Stomach (tissue), 9 donors: ENCODE results near the gene KRT5. TPM values are rescaled to one million over a fixed set of nuclear protein-coding genes. Genes with fewer than 3 reads are reported as not detected.
A peak's percentile ranks its signal among the peaks of the same experiment; 100 is the strongest.

Experiments
- DNase-seq, 2 donors: peaks; one replicate each; pipeline versions ENCODE4 v3.0.0 to v3.0.0-alpha.2; 2013 to 2019
- H3K27ac ChIP-seq, 5 donors: fragments of 200-600 bp in 4 of 5; sonication (generic) in 4 of 5; one replicate each; pipeline ENCODE4 v1.5.1; 2013 to 2019; ENCODE audit warnings: mild to moderate bottlenecking in 1 of 5, moderate library complexity in 1 of 5
- H3K27me3 ChIP-seq, 3 donors: fragments of 200-600 bp; sonication (generic); one replicate each; pipeline ENCODE4 v1.5.1; 2017 to 2019; ENCODE audit warnings: mixed run types in 1 of 3
- H3K36me3 ChIP-seq, 4 donors: fragments of 200-600 bp; sonication (generic); 1 replicate in 3 of 4; 2 replicates in 1 of 4; pipeline ENCODE4 v1.5.1; 2016 to 2019
- H3K4me1 ChIP-seq, 4 donors: fragments of 200-600 bp; sonication (generic); one replicate each; pipeline ENCODE4 v1.5.1; 2016 to 2019
- H3K4me3 ChIP-seq, 4 donors: fragments of 200-600 bp; sonication (generic) in 3 of 4; one replicate each; pipeline ENCODE4 v1.5.1; 2016 to 2019; ENCODE audit warnings: mild to moderate bottlenecking in 1 of 4
- H3K9me3 ChIP-seq, 4 donors: fragments of 200-600 bp; sonication (generic); one replicate each; pipeline ENCODE4 v1.5.1; 2016 to 2019
- CTCF ChIP-seq, 7 experiments: fragments of 450-650 bp in 4 of 7; fragments of 200-600 bp in 3 of 7; sonication (generic) in 3 of 7; IDR thresholded peaks; one replicate each; pipeline ENCODE4 v1.5.1; 2016 to 2019; ENCODE audit warnings: antibody characterized with exemption in 7 of 7, control low read depth in 2 of 7, mild to moderate bottlenecking in 1 of 7
- EP300 ChIP-seq: sonication (generic); formaldehyde crosslinking; IDR thresholded peaks from one replicate; pipeline ENCODE4 v1.6.1; 2017; ENCODE audit warnings: antibody characterized with exemption
- POLR2A ChIP-seq, 4 donors: fragments of 450-650 bp; IDR thresholded peaks; one replicate each; pipeline ENCODE4 v1.6.1; 2016; ENCODE audit warnings: antibody characterized with exemption in 4 of 4, control low read depth in 2 of 4, mild to moderate bottlenecking in 1 of 4, moderate library complexity in 1 of 4
- POLR2AphosphoS5 ChIP-seq, 3 donors: sonication (generic); formaldehyde crosslinking; IDR thresholded peaks; one replicate each; pipeline ENCODE4 v1.6.1; 2016; ENCODE audit warnings: antibody characterized with exemption in 3 of 3
- WGBS, 5 donors: extraction: QIAGEN DNeasy Blood & Tissue Kit in 3 of 5; methylation state at CpG; one replicate each; pipeline versions ENCODE4 v1.1.5 to v1.1.7; 2013 to 2018; 5-methylcytosine and 5-hydroxymethylcytosine counted together
- intact Hi-C: fragments of 100-400 bp; cut with DNase I; formaldehyde crosslinking; loops from one replicate; pipeline ENCODE4 v1.15.1; 2023; ENCODE audit warnings: low total_unique reads
- polyA plus RNA-seq, 3 donors: library from polyadenylated mRNA; stranded (reverse); fragments of 200-250 nt; gene quantifications; one replicate each; pipeline ENCODE4 v1.2.3, GENCODE V29; 2013
- total RNA-seq, 5 donors: library from RNA; depleted of rRNA; stranded (reverse); fragments of >200 nt; gene quantifications; one replicate each; pipeline versions ENCODE4 v1.1.0 to v1.2.3, GENCODE V29; 2014 to 2016
- donor health status: healthy with polysubstance abuse.
- donor health status: Bipolar disorder and iron deficiency.
- donor health status: healthy.

The KRT5 gene
- total and polyA plus RNA-seq, 8 donors, result 0.89 to 2,165 (median 9.6) TPM; not detected in 4

- Histone ChIP-seq H3K9me3 (no peaks in the 10 kb centered on the region), H3K27ac (no peak overlapping the region), H3K4me1 (peaks cover 7 to 13% (median 9%) of the 10 kb centered on the region in 4 donors), H3K4me3 (no peak overlapping the region), H3K27me3 (peaks cover 0 to 8% (median 0%) of the 10 kb centered on the region in 3 donors), H3K36me3 (no peaks in the 10 kb centered on the region)
- TF ChIP-seq CTCF (IDR thresholded peaks at IDR 0.05), result no peak
- TF ChIP-seq POLR2AphosphoS5 (IDR thresholded peaks at IDR 0.05), result no peak
- no peak for TF ChIP-seq POLR2A (IDR thresholded peaks at IDR 0.05)
- TF ChIP-seq EP300, result no peak
- WGBS, 5 donors, result 90 to 97% (median 93%) methylated on average over 5 of the region's 5 CpGs
- intact Hi-C loops, result no loop called here
- no peak for DNase-seq
These were observed 21.5 kb upstream of the KRT5 start for GRCh38 chr12:52541709-52542108.

- TF ChIP-seq POLR2AphosphoS5 (IDR thresholded peaks at IDR 0.05), result no peak
- TF ChIP-seq EP300, result no peak
- TF ChIP-seq CTCF (IDR thresholded peaks at IDR 0.05), result no peak
- no peak for TF ChIP-seq POLR2A (IDR thresholded peaks at IDR 0.05)
- H3K4me3 ChIP-seq, result no peak overlapping the region
- H3K27ac ChIP-seq, result no peak overlapping the region
- peaks cover 7 to 13% (median 9%) of the 10 kb centered on the region in 4 donors for H3K4me1 ChIP-seq
- DNase-seq, result no peak
- H3K9me3 ChIP-seq, result no peaks in the 10 kb centered on the region
- H3K27me3 ChIP-seq, result no peaks in the 10 kb centered on the region
- intact Hi-C loops, result no loop called here
- H3K36me3 ChIP-seq, result no peaks in the 10 kb centered on the region
- 92 to 94% (median 93%) methylated on average over 7 of the region's 7 CpGs; no CpG with 5 or more reads in 1 of the 5 donors for WGBS, 5 donors
These were observed 20.3 kb upstream of the KRT5 start for GRCh38 chr12:52540531-52540930.

GRCh38 chr12:52539821-52540173 is 19.6 kb upstream of the KRT5 start:
- no peak overlapping the region for H3K27ac ChIP-seq
- 72 to 84% (median 80%) methylated on average over 3 of the region's 3 CpGs for WGBS, 5 donors
- TF ChIP-seq CTCF (IDR thresholded peaks at IDR 0.05) (no peak), EP300 (no peak)

GRCh38 chr12:52539083-52539820 is 19.1 kb upstream of the KRT5 start:
- peaks cover 7 to 13% (median 9%) of the 10 kb centered on the region in 4 donors for H3K4me1 ChIP-seq
- TF ChIP-seq EP300 (no peak), POLR2AphosphoS5 (IDR thresholded peaks at IDR 0.05) (no peak), CTCF (IDR thresholded peaks at IDR 0.05) (no peak), POLR2A (IDR thresholded peaks at IDR 0.05) (no peak)
- DNase-seq, result peak in 1 of 2 donors; percentile 64
- no peak overlapping the region for H3K4me3 ChIP-seq
- H3K9me3 ChIP-seq, result no peaks in the 10 kb centered on the region
- intact Hi-C loops, result no loop called here
- WGBS, 5 donors, result 47 to 61% (median 53%) methylated on average over 5 of the region's 5 CpGs
- H3K27me3 ChIP-seq, result no peaks in the 10 kb centered on the region
- no peaks in the 10 kb centered on the region for H3K36me3 ChIP-seq
- H3K27ac ChIP-seq, result no peak overlapping the region

More at GRCh38 chr12:52539821-52540173, 19.6 kb upstream of the KRT5 start:
- Histone ChIP-seq H3K4me1 (peaks cover 7 to 13% (median 9%) of the 10 kb centered on the region in 4 donors), H3K9me3 (no peaks in the 10 kb centered on the region), H3K36me3 (no peaks in the 10 kb centered on the region), H3K4me3 (no peak overlapping the region), H3K27me3 (no peaks in the 10 kb centered on the region)
- intact Hi-C loops, result no loop called here
- no peak for DNase-seq
